Transverse colon (tissue), 4 donors: ENCODE data around the gene UNC13A.

ENCODE experiments used
- POLR2A ChIP-seq: fragments of 450-650 bp; IDR thresholded peaks from one replicate; pipeline ENCODE4 v1.6.1; 2016; ENCODE audit warnings: antibody characterized with exemption, mild to moderate bottlenecking, moderate library complexity
- POLR2AphosphoS5 ChIP-seq, 3 donors: sonication (generic); formaldehyde crosslinking; IDR thresholded peaks; one replicate each; pipeline ENCODE4 v1.6.1; 2016; ENCODE audit warnings: antibody characterized with exemption in 3 of 3
- TF ChIP-seq, protein P1 (sequence below), 5 experiments: fragments of 200-600 bp in 3 of 5; fragments of 450-650 bp in 2 of 5; sonication (generic) in 3 of 5; IDR thresholded peaks; 1 replicate in 2 of 5; 2 replicates in 3 of 5; pipeline ENCODE4 v1.5.1; 2016 to 2017; ENCODE audit warnings: antibody characterized with exemption in 5 of 5, inconsistent platforms in 3 of 5, mild to moderate bottlenecking in 2 of 5, moderate library complexity in 1 of 5

DNA sequence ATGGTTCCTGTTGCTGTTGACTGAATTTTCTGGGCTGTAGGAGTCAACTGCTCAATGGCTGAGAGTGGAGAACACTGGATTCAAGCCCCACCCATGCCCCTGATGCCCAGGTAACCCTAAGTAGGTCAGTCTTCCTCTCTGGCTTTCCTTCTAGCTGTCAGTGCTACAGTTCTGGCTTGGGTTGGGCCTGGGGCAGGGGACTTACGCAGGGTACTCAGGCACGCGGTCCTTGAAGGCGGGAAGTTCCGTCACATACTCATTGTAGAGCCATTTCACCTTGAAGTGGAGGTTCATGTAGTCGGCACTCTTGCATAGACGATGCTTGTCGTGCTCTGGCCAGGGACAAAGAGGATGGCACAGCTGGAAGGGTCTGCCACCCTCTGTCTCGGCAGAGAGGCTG lies 55.6 kb downstream of the UNC13A start:
- no peak for TF ChIP-seq POLR2A
- no peak for TF ChIP-seq POLR2AphosphoS5 (IDR thresholded peaks at IDR 0.05)
- TF ChIP-seq, protein P1, sequence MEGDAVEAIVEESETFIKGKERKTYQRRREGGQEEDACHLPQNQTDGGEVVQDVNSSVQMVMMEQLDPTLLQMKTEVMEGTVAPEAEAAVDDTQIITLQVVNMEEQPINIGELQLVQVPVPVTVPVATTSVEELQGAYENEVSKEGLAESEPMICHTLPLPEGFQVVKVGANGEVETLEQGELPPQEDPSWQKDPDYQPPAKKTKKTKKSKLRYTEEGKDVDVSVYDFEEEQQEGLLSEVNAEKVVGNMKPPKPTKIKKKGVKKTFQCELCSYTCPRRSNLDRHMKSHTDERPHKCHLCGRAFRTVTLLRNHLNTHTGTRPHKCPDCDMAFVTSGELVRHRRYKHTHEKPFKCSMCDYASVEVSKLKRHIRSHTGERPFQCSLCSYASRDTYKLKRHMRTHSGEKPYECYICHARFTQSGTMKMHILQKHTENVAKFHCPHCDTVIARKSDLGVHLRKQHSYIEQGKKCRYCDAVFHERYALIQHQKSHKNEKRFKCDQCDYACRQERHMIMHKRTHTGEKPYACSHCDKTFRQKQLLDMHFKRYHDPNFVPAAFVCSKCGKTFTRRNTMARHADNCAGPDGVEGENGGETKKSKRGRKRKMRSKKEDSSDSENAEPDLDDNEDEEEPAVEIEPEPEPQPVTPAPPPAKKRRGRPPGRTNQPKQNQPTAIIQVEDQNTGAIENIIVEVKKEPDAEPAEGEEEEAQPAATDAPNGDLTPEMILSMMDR (IDR thresholded peaks at IDR 0.05) = no peak
